ENCODE data around the gene EVX2. TPM values are rescaled to one million over a fixed set of nuclear protein-coding genes. Genes with fewer than 3 reads are reported as not detected.

Gene EVX2
- total and polyA plus RNA-seq, 9 of the 15 experiments (the other 6 are each of a cell fraction or from before 2014, with no cell fraction given), result not detected

DNA sequence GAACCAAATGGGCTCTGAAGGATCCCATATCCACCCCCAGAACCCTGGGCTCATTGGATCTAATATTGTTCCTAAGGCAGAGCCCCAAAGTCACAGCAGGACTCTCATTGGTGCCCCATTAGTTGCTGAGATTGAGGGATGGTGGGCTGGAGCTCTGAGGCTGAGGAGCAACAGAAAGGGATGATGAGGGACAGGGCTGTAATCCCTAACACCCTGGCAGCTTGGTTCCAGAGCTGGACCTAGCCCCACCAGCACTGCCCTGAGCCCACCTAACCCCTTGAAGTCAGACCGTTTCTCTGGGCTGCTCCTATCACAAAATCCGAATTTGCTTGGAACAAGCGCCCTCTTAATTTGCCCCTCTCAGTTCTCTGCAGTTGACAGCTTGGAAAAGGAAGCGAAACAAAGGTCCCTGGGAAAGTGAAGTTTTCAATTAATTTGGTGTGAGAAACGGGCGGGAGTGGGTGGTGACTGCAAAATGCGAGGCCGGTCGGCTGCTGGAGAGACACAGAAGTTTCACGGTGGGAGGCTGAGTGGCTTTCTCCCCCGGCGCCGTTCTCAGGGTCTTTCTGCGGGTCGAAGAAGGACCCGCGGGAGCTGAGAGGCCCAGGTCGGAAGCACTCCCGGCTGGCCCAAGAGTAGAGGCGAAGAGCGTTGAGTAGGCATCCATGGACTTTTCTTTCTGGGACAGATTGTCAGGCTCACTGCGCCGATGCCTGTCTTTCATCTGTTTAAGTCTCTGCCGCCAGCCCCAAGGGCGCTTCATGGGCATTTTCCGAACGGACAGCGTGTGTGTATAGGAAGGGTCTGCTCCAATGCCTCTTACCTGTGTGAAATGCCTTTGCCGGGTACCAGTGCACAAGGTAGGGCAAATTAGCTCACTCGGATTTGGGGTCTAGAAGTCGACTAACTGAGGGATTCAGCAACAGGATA, 7.8 kb upstream of the EVX2 start (continued):
- TF ChIP-seq, protein P1, sequence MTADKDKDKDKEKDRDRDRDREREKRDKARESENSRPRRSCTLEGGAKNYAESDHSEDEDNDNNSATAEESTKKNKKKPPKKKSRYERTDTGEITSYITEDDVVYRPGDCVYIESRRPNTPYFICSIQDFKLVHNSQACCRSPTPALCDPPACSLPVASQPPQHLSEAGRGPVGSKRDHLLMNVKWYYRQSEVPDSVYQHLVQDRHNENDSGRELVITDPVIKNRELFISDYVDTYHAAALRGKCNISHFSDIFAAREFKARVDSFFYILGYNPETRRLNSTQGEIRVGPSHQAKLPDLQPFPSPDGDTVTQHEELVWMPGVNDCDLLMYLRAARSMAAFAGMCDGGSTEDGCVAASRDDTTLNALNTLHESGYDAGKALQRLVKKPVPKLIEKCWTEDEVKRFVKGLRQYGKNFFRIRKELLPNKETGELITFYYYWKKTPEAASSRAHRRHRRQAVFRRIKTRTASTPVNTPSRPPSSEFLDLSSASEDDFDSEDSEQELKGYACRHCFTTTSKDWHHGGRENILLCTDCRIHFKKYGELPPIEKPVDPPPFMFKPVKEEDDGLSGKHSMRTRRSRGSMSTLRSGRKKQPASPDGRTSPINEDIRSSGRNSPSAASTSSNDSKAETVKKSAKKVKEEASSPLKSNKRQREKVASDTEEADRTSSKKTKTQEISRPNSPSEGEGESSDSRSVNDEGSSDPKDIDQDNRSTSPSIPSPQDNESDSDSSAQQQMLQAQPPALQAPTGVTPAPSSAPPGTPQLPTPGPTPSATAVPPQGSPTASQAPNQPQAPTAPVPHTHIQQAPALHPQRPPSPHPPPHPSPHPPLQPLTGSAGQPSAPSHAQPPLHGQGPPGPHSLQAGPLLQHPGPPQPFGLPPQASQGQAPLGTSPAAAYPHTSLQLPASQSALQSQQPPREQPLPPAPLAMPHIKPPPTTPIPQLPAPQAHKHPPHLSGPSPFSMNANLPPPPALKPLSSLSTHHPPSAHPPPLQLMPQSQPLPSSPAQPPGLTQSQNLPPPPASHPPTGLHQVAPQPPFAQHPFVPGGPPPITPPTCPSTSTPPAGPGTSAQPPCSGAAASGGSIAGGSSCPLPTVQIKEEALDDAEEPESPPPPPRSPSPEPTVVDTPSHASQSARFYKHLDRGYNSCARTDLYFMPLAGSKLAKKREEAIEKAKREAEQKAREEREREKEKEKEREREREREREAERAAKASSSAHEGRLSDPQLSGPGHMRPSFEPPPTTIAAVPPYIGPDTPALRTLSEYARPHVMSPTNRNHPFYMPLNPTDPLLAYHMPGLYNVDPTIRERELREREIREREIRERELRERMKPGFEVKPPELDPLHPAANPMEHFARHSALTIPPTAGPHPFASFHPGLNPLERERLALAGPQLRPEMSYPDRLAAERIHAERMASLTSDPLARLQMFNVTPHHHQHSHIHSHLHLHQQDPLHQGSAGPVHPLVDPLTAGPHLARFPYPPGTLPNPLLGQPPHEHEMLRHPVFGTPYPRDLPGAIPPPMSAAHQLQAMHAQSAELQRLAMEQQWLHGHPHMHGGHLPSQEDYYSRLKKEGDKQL (CRISPR knock-in tag; IDR thresholded peaks at IDR 0.05; ENCODE audit: borderline replicate concordance), result no peak

DNA sequence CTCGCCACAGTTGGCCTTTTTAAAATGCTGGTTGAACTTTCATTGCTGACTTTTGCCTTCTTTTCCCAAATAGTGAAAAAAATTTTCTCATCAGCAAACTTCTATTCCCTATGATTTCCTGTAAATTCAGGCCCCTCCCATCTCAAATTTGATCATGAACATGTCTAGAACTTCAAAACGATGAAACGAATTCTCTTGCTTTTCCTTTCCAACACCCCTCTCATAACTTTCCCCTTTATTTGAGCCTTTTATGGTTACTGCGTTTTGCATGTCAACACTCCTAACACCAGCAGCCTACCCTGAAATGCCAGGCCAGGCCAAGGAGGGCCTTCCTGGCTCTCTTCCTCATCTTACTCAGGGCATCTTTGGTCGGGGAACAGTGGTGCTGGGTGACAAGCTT, 7.1 kb upstream of the EVX2 start:
- Histone ChIP-seq H3K36me3 (ENCODE audit: control insufficient read depth, insufficient read depth, low read length) (no peaks in the 10 kb centered on the region), H3K27me3 (ENCODE audit: control insufficient read depth in 2 of 2, insufficient read depth in 2 of 2, low read length in 2 of 2) (peaks cover 69 to 81% of the 10 kb centered on the region in 2 experiments), H3K4me3 (no peak overlapping the region), H3K79me2 (ENCODE audit: control insufficient read depth, insufficient read depth, low read length) (no peaks in the 10 kb centered on the region), H3K9me3 (replicated peaks; ENCODE audit: control insufficient read depth, insufficient read depth, low read depth, low read length) (no peaks in the 10 kb centered on the region; the same call in 1 of the 2 replicates), H3K27ac (ENCODE audit: extremely low read depth, low read depth, low read length) (no peak overlapping the region), H3K9ac (ENCODE audit: insufficient read depth in 1 of 2, low read depth in 2 of 2, low read length in 2 of 2) (no peak overlapping the region), H2AFZ (ENCODE audit: low read depth, low read length) (no peak overlapping the region), H3K4me2 (ENCODE audit: insufficient read depth, low read length) (no peak overlapping the region), H3K9me1 (ENCODE audit: control insufficient read depth, insufficient read depth, low read length) (no peaks in the 10 kb centered on the region), H4K20me1 (replicated peaks; ENCODE audit: control insufficient read depth, insufficient read depth, low read length) (peaks cover 5% of the 10 kb centered on the region; the same call in 1 of the 2 replicates), H3K4me1 (replicated peaks in 1 of 2; ENCODE audit: control insufficient read depth in 2 of 2, insufficient read depth in 2 of 2, low read length in 2 of 2) (peaks cover 0 to 21% of the 10 kb centered on the region in 2 experiments; a peak in 2 of 5 replicates)
- DNase-seq (ENCODE audit: extremely low read depth in 1 of 4, low spot score in 3 of 4) (no peak), ATAC-seq (no peak), FAIRE-seq (no peak)
- CTCF ChIA-PET (ENCODE audit: low intra/inter-chr PET ratio), result no interaction called here
- POLR2A ChIA-PET, result no interaction called here
- in situ Hi-C loops (cut with MboI), result loop anchor here (25.0 kb wide), 1 partner anchor 1054 kb away; no protein-coding TSS in a partner anchor
- WGBS (ENCODE audit: insufficient coverage, low coverage, missing lambda C conversion rate), result 0% methylated on average over 5 of the region's 5 CpGs
- intact Hi-C loops (cut with micrococcal nuclease), result no loop called here
- no TSS peak for BruUV-seq (replicated peaks)
- TF ChIP-seq HNRNPL (IDR thresholded peaks at IDR 0.05; ENCODE audit: low read depth, low read length) (no peak), SIRT6 (IDR thresholded peaks at IDR 0.05; ENCODE audit: low read depth, low read length) (no peak), TEAD4 (IDR thresholded peaks at IDR 0.05; ENCODE audit: low read length) (no peak), TEAD4 (CRISPR knock-in tag; IDR thresholded peaks at IDR 0.05; ENCODE audit: borderline replicate concordance) (no peak), ELF1 (tag; IDR thresholded peaks at IDR 0.05) (no peak), ZNF668 (CRISPR knock-in tag; IDR thresholded peaks at IDR 0.05) (no peak), POLR2A (conservative IDR thresholded peaks at IDR 0.05) (no peak), HIVEP1 (CRISPR knock-in tag; IDR thresholded peaks at IDR 0.05) (no peak), SMAD3 (CRISPR knock-in tag; conservative IDR thresholded peaks at IDR 0.05) (no peak), GATAD2A (IDR thresholded peaks at IDR 0.05) (no peak), SMARCA4 (IDR thresholded peaks at IDR 0.05) (no peak)
- TF ChIP-seq, protein P2, sequence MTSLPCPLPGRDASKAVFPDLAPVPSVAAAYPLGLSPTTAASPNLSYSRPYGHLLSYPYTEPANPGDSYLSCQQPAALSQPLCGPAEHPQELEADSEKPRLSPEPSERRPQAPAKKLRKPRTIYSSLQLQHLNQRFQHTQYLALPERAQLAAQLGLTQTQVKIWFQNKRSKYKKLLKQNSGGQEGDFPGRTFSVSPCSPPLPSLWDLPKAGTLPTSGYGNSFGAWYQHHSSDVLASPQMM (CRISPR knock-in tag; IDR thresholded peaks at IDR 0.05), result no peak
